Astrocyte (in vitro differentiated cells and primary cell): ENCODE measurements around the gene SCAP. TPM values are rescaled to one million over a fixed set of nuclear protein-coding genes. Genes with fewer than 3 reads are reported as not detected.

Source experiments
- DNase-seq: peaks from one replicate; pipeline ENCODE4 v3.0.0-alpha.2; 2010; ENCODE audit warnings: low read depth
- FAIRE-seq: peaks from 2 replicates; lab custom pipeline; 2011; peaks lifted over from hg19 to GRCh38; lab: Jason Lieb, UNC
- H2AFZ ChIP-seq: 2 replicates; pipeline ENCODE4 v1.6.0; 2012; ENCODE audit warnings: low read depth, low read length, inconsistent platforms
- H3K27ac ChIP-seq: 2 replicates; pipeline ENCODE4 v1.5.1; 2011; ENCODE audit warnings: low read depth, low read length, inconsistent platforms
- H3K27me3 ChIP-seq: 2 replicates; pipeline ENCODE4 v1.6.0; 2011; ENCODE audit warnings: low read length, inconsistent platforms; ENCODE audit not compliant: insufficient read depth
- H3K36me3 ChIP-seq: 2 replicates; pipeline ENCODE4 v1.5.1; 2011; ENCODE audit warnings: low read length, inconsistent platforms; ENCODE audit not compliant: insufficient read depth
- H3K4me1 ChIP-seq: 2 replicates; pipeline ENCODE4 v1.5.1; 2011; ENCODE audit warnings: low read length, inconsistent platforms; ENCODE audit not compliant: insufficient read depth
- H3K4me2 ChIP-seq: 2 replicates; pipeline ENCODE4 v1.6.0; 2012; ENCODE audit warnings: low read length, inconsistent platforms
- H3K4me3 ChIP-seq: 2 replicates; pipeline ENCODE4 v1.5.1; 2011; ENCODE audit warnings: low read depth, mild to moderate bottlenecking, low read length, inconsistent platforms; ENCODE audit not compliant: insufficient read depth
- H3K79me2 ChIP-seq: 2 replicates; pipeline ENCODE4 v1.6.0; 2012; ENCODE audit warnings: mild to moderate bottlenecking, low read length, inconsistent platforms; ENCODE audit not compliant: insufficient read depth
- H3K9ac ChIP-seq: 2 replicates; pipeline ENCODE4 v1.6.0; 2012; ENCODE audit warnings: mild to moderate bottlenecking, low read length, inconsistent platforms
- H3K9me3 ChIP-seq: 2 replicates; pipeline ENCODE4 v1.5.1; 2012; ENCODE audit warnings: low read depth, mild to moderate bottlenecking, low read length, inconsistent platforms; ENCODE audit not compliant: insufficient read depth
- H4K20me1 ChIP-seq: 2 replicates; pipeline ENCODE4 v1.6.0; 2012; ENCODE audit warnings: low read length, inconsistent platforms; ENCODE audit not compliant: insufficient read depth
- H3K27ac Mint-ChIP-seq: one replicate; pipeline ENCODE4 v1.8.0; 2021; ENCODE audit warnings: mild to moderate bottlenecking, mixed read lengths; ENCODE audit not compliant: unreplicated experiment
- H3K27me3 Mint-ChIP-seq: one replicate; pipeline ENCODE4 v1.8.0; 2021; ENCODE audit warnings: low read depth, mixed read lengths; ENCODE audit not compliant: unreplicated experiment
- H3K36me3 Mint-ChIP-seq: one replicate; pipeline ENCODE4 v1.8.0; 2021; ENCODE audit warnings: low read depth, mixed read lengths; ENCODE audit not compliant: unreplicated experiment
- H3K4me1 Mint-ChIP-seq: one replicate; pipeline ENCODE4 v1.8.0; 2021; ENCODE audit warnings: low read depth, mixed read lengths; ENCODE audit not compliant: unreplicated experiment
- H3K4me3 Mint-ChIP-seq: one replicate; pipeline ENCODE4 v1.8.0; 2021; ENCODE audit warnings: mild to moderate bottlenecking, moderate library complexity, mixed read lengths; ENCODE audit not compliant: unreplicated experiment
- H3K9me3 Mint-ChIP-seq: one replicate; pipeline ENCODE4 v1.8.0; 2021; ENCODE audit warnings: mild to moderate bottlenecking, mixed read lengths; ENCODE audit not compliant: unreplicated experiment
- CTCF ChIP-seq: IDR thresholded peaks from 2 replicates; pipeline ENCODE4 v1.5.1; 2011; ENCODE audit warnings: low read depth, mild to moderate bottlenecking, inconsistent platforms, low read length, moderate library complexity; ENCODE audit not compliant: insufficient read depth
- EZH2 ChIP-seq: IDR thresholded peaks from 2 replicates; pipeline ENCODE4 v1.6.1; 2012; ENCODE audit warnings: mild to moderate bottlenecking, low read length, inconsistent platforms; ENCODE audit not compliant: insufficient read depth
- total RNA-seq: library from RNA; stranded (reverse); gene quantifications from 2 replicates; pipeline ENCODE4 v1.2.1, GENCODE V29; 2021

SCAP gene
- total RNA-seq, 1 donor from 2014 or later, result 47.9 TPM

GRCh38 chr3:47414161-47414564 is 61.6 kb downstream of the SCAP start:
- no peak for TF ChIP-seq EZH2
- no peak for TF ChIP-seq CTCF
- peaks cover 9% of the 10 kb centered on the region for H3K36me3 ChIP-seq
- H3K27ac ChIP-seq, result no peak overlapping the region
- Mint-ChIP-seq H3K27me3 (no peaks in the 10 kb centered on the region), H3K36me3 (peaks cover 15% of the 10 kb centered on the region), H3K4me3 (no peak overlapping the region), H3K27ac (no peak overlapping the region), H3K9me3 (no peaks in the 10 kb centered on the region), H3K4me1 (no peaks in the 10 kb centered on the region)
- no peak overlapping the region for H2AFZ ChIP-seq
- no peak overlapping the region for H3K9ac ChIP-seq
- H3K9me3 ChIP-seq, result no peaks in the 10 kb centered on the region
- peaks cover 7% of the 10 kb centered on the region for H4K20me1 ChIP-seq
- H3K79me2 ChIP-seq, result no peaks in the 10 kb centered on the region
- no peak overlapping the region for H3K4me3 ChIP-seq
- FAIRE-seq (no peak), DNase-seq (no peak)
- H3K4me2 ChIP-seq, result no peak overlapping the region
- no peaks in the 10 kb centered on the region for H3K4me1 ChIP-seq
- H3K27me3 ChIP-seq, result no peaks in the 10 kb centered on the region

GRCh38 chr3:47413751-47414150 is 62.0 kb downstream of the SCAP start:
- Mint-ChIP-seq H3K36me3 (peaks cover 11% of the 10 kb centered on the region), H3K27ac (no peak overlapping the region), H3K9me3 (no peaks in the 10 kb centered on the region), H3K4me3 (no peak overlapping the region), H3K4me1 (no peaks in the 10 kb centered on the region), H3K27me3 (no peaks in the 10 kb centered on the region)
- FAIRE-seq (no peak), DNase-seq (no peak)
- H2AFZ ChIP-seq, result no peak overlapping the region
- no peak overlapping the region for H3K4me2 ChIP-seq
- peaks cover 7% of the 10 kb centered on the region for H4K20me1 ChIP-seq
- no peak overlapping the region for H3K4me3 ChIP-seq
- H3K4me1 ChIP-seq, result no peaks in the 10 kb centered on the region
- no peak for TF ChIP-seq EZH2
- no peak for TF ChIP-seq CTCF
- H3K9me3 ChIP-seq, result no peaks in the 10 kb centered on the region
- no peaks in the 10 kb centered on the region for H3K79me2 ChIP-seq
- H3K36me3 ChIP-seq, result peaks cover 9% of the 10 kb centered on the region
- H3K27ac ChIP-seq, result no peak overlapping the region
- H3K9ac ChIP-seq, result no peak overlapping the region
- H3K27me3 ChIP-seq, result no peaks in the 10 kb centered on the region

GRCh38 chr3:47412842-47413520 is 62.8 kb downstream of the SCAP start:
- peaks cover 9% of the 10 kb centered on the region for H3K36me3 ChIP-seq
- no peak for TF ChIP-seq CTCF
- TF ChIP-seq EZH2, result no peak
- no peaks in the 10 kb centered on the region for H3K9me3 Mint-ChIP-seq

More at GRCh38 chr3:47412842-47413520, 62.8 kb downstream of the SCAP start:
- Mint-ChIP-seq H3K4me1 (no peaks in the 10 kb centered on the region), H3K4me3 (no peak overlapping the region), H3K36me3 (peaks cover 11% of the 10 kb centered on the region), H3K27me3 (no peaks in the 10 kb centered on the region), H3K27ac (peak overlapping the region; percentile 63)
- Histone ChIP-seq H3K4me2 (no peak overlapping the region), H3K9ac (no peak overlapping the region), H3K9me3 (no peaks in the 10 kb centered on the region), H2AFZ (no peak overlapping the region), H3K79me2 (no peaks in the 10 kb centered on the region), H3K4me1 (no peaks in the 10 kb centered on the region), H4K20me1 (peaks cover 7% of the 10 kb centered on the region), H3K27ac (no peak overlapping the region), H3K27me3 (no peaks in the 10 kb centered on the region), H3K4me3 (no peak overlapping the region)
- FAIRE-seq, result no peak
- no peak for DNase-seq
